T47D (cell line): ENCODE data around the gene BCL11A.

Experiments
- DNase-seq, 2 experiments: peaks; one replicate each; pipeline versions ENCODE4 v3.0.0 to v3.0.0-alpha.2; 2011 to 2012; ENCODE audit warnings: low read depth in 1 of 2, low spot score in 1 of 2
- JUND ChIP-seq: IDR thresholded peaks from 2 replicates; pipeline ENCODE4 v1.6.1; 2012; ENCODE audit warnings: low read depth
- in situ Hi-C: cut with HindIII; loops from 2 replicates; pipeline ENCODE4 v1.10.0; 2016; ENCODE audit warnings: low sequenced_read_pairs, low pct_unique_long_range_greater_than_20kb

Gene BCL11A

GRCh38 chr2:60408811-60409530, 144.5 kb downstream of the BCL11A start:
- no peak for TF ChIP-seq JUND
- in situ Hi-C loops: no loop called here
- DNase-seq: no peak

DNA sequence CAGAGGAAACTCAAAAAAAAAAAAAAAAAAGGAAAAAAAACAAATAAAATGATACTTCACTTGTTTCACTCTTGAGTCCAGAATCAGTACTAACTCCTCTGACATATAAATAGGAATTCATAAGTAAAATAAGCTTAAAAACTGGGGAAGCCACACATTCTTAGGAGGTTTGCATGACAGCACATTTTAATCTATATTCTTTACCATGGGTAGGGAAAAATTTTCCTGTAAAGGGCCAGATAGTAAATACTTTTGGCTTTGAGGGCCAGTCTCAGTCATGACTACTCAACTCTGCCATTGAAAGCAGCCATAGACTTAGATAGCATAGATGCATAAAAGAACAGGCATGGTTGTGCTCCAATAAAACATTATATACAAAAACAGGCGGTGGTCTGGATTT, 145.2 kb downstream of the BCL11A start:
- in situ Hi-C loops: no loop called here
- TF ChIP-seq JUND: no peak
- no peak for DNase-seq

GRCh38 chr2:60407398-60407797, 146.1 kb downstream of the BCL11A start:
- TF ChIP-seq JUND: no peak
- DNase-seq: no peak
- in situ Hi-C loops: no loop called here

DNA sequence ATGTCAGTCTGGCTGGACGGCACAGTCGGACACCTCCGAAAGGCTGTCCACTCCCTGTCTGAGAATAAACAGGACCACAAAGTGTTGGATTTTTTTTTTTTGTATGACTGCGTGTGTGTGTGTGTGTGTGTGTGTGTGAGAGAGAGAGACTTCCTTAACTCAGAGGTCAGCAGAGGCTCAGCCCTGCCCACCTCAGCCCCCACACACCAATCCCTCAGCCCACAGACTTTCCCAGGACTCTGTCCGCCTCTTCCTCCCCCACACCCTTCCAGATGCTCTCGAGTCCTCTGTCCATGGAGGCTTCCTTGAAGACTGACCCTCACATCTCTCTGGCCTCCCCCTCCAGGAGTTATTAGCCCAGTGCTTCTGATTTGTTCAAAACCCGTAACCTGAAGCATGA, 147.3 kb downstream of the BCL11A start:
- TF ChIP-seq JUND: no peak
- in situ Hi-C loops: no loop called here
- DNase-seq: no peak

DNA sequence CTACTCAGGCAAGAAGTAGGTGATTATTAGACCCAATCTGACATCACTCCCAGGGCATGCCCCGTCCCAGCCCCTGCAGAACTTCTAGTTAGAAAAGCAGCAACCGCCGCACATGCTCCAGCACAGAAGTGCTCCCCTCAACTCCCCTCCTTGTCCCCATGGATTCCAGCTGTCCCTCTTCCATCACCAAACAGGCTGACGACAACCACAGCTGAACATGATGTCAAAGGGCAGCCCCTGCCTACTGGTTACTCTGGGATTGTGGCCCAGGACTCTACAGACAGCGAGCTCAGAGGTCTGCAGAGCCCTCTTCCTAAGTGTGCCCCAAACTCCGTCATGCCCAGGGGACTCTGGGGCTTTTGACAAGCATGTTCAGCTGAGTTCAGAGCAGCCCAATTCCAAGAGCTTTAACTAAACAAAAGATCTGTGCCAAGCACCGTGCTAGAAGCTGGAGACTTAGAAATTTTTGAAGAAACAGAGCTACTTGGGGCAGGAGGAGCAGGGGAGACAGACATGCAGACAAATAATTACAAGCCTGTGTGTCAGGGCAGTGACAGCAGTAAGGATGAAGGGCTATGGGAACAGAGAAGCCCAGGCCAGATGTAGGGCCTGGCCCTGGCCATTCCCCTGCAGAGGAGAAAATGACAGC, 148.1 kb downstream of the BCL11A start:
- TF ChIP-seq JUND: no peak
- in situ Hi-C loops: no loop called here
- no peak for DNase-seq
